CD14-positive monocyte (primary cell): ENCODE results near the gene XBP1. TPM values are rescaled to one million over a fixed set of nuclear protein-coding genes. Genes with fewer than 3 reads are reported as not detected.

Experiments used
- DNase-seq, 3 donors: peaks; one replicate each; pipeline ENCODE4 v3.0.0-alpha.2; 2011 to 2022
- H2AFZ ChIP-seq: 2 replicates; pipeline ENCODE4 v1.6.0; 2012; ENCODE audit warnings: mild to moderate bottlenecking, low read depth, low read length, inconsistent platforms; ENCODE audit not compliant: insufficient read depth, poor library complexity, severe bottlenecking
- H3K27ac ChIP-seq, 2 donors: 1 replicate in 1 of 2; 2 replicates in 1 of 2; pipeline ENCODE4 v1.5.1; 2012 to 2013; ENCODE audit warnings: low read length in 2 of 2, control low read depth in 1 of 2, inconsistent platforms in 1 of 2, low read depth in 1 of 2, mild to moderate bottlenecking in 1 of 2
- H3K27me3 ChIP-seq, 2 donors: one replicate each; pipeline versions ENCODE4 v1.6.0 to v1.6.1; 2011 to 2013; ENCODE audit warnings: low read length in 2 of 2; ENCODE audit not compliant: control insufficient read depth in 2 of 2, insufficient read depth in 2 of 2
- H3K36me3 ChIP-seq, 2 donors: replicated peaks in 1 of 2; 1 replicate in 1 of 2; 2 replicates in 1 of 2; pipeline versions ENCODE4 v1.5.1 to v1.6.1; 2012 to 2013; ENCODE audit warnings: low read length in 2 of 2, control low read depth in 1 of 2, inconsistent platforms in 1 of 2, mild to moderate bottlenecking in 1 of 2; ENCODE audit not compliant: insufficient read depth in 2 of 2, control insufficient read depth in 1 of 2
- H3K4me1 ChIP-seq, 2 donors: 1 replicate in 1 of 2; 2 replicates in 1 of 2; pipeline versions ENCODE4 v1.5.1 to v1.6.1; 2012 to 2013; ENCODE audit warnings: low read length in 2 of 2, control low read depth in 1 of 2, inconsistent platforms in 1 of 2, mild to moderate bottlenecking in 1 of 2, moderate library complexity in 1 of 2; ENCODE audit not compliant: insufficient read depth in 2 of 2, control insufficient read depth in 1 of 2
- H3K4me2 ChIP-seq: replicated peaks from 2 replicates; pipeline ENCODE3; 2012; ENCODE audit warnings: low read length, moderate library complexity, mild to moderate bottlenecking; ENCODE audit not compliant: poor library complexity, severe bottlenecking; ENCODE audit errors: extremely low read depth
- H3K4me3 ChIP-seq, 3 experiments: fragments of 200-600 bp in 1 of 3; sonication (generic) in 1 of 3; replicated peaks in 1 of 3; 1 replicate in 2 of 3; 2 replicates in 1 of 3; pipeline ENCODE4 v1.5.1; 2011 to 2013; ENCODE audit warnings: low read length in 3 of 3, mild to moderate bottlenecking in 3 of 3, control low read depth in 2 of 3, low read depth in 2 of 3, inconsistent platforms in 1 of 3, moderate library complexity in 1 of 3
- H3K79me2 ChIP-seq: 2 replicates; pipeline ENCODE4 v1.6.0; 2012; ENCODE audit warnings: mild to moderate bottlenecking, control low read depth, inconsistent platforms, low read length, moderate library complexity; ENCODE audit not compliant: insufficient read depth
- H3K9ac ChIP-seq: 2 replicates; pipeline ENCODE4 v1.6.0; 2017; ENCODE audit warnings: low read length, mild to moderate bottlenecking; ENCODE audit not compliant: insufficient read depth, poor library complexity, severe bottlenecking
- H3K9me3 ChIP-seq, 2 donors: replicated peaks in 1 of 2; 1 replicate in 1 of 2; 2 replicates in 1 of 2; pipeline versions ENCODE4 v1.5.1 to v1.6.1; 2012 to 2013; ENCODE audit warnings: low read length in 2 of 2, control low read depth in 1 of 2; ENCODE audit not compliant: control insufficient read depth in 1 of 2, insufficient read depth in 1 of 2
- H4K20me1 ChIP-seq: 2 replicates; pipeline ENCODE4 v1.6.0; 2012; ENCODE audit warnings: mild to moderate bottlenecking, low read length, control low read depth, moderate library complexity; ENCODE audit not compliant: insufficient read depth
- H3K27ac Mint-ChIP-seq, 7 donors: one replicate each; pipeline ENCODE4 v1.8.0; 2020; ENCODE audit warnings: mild to moderate bottlenecking in 7 of 7, mixed read lengths in 7 of 7, moderate library complexity in 6 of 7, inconsistent platforms in 2 of 7
- H3K27me3 Mint-ChIP-seq, 3 donors: one replicate each; pipeline ENCODE4 v1.8.0; 2021 to 2022; ENCODE audit warnings: low read depth in 3 of 3, mild to moderate bottlenecking in 3 of 3, mixed read lengths in 3 of 3, moderate library complexity in 3 of 3, inconsistent platforms in 1 of 3
- H3K36me3 Mint-ChIP-seq, 2 donors: one replicate each; pipeline ENCODE4 v1.8.0; 2020; ENCODE audit warnings: mixed read lengths in 2 of 2, inconsistent platforms in 1 of 2, mild to moderate bottlenecking in 1 of 2
- H3K4me1 Mint-ChIP-seq: one replicate; pipeline ENCODE4 v1.8.0; 2020; ENCODE audit warnings: mild to moderate bottlenecking, mixed read lengths
- H3K4me3 Mint-ChIP-seq, 2 donors: one replicate each; pipeline ENCODE4 v1.8.0; 2020; ENCODE audit warnings: mild to moderate bottlenecking in 2 of 2, mixed read lengths in 2 of 2, moderate library complexity in 1 of 2
- H3K9me3 Mint-ChIP-seq, 7 donors: one replicate each; pipeline ENCODE4 v1.8.0; 2020 to 2022; ENCODE audit warnings: mixed read lengths in 7 of 7, mild to moderate bottlenecking in 6 of 7, moderate library complexity in 6 of 7, inconsistent platforms in 2 of 7
- CTCF ChIP-seq: fragments of 200-600 bp; IDR thresholded peaks from one replicate; pipeline ENCODE4 v1.8.0; 2022; ENCODE audit warnings: antibody characterized with exemption, mild to moderate bottlenecking
- WGBS: methylation state at CpG from one replicate; pipeline ENCODE4 v1.1.5; 2013; ENCODE audit warnings: missing lambda C conversion rate; ENCODE audit not compliant: insufficient coverage; 5-methylcytosine and 5-hydroxymethylcytosine counted together
- intact Hi-C, 2 donors: fragments of 100-400 bp; cut with micrococcal nuclease; formaldehyde crosslinking; loops; one replicate each; pipeline versions ENCODE4 v1.15.0 to v1.15.1; 2023
- polyA plus RNA-seq, 3 donors: library from polyadenylated mRNA; depleted of rRNA in 1 of 3; unstranded in 2 of 3; stranded (reverse) in 1 of 3; fragments of 300-500 nt in 2 of 3; fragments of >200 nt in 1 of 3; fragmentation: Illumina TruSeq in 2 of 3; gene quantifications; 1 replicate in 2 of 3; 2 replicates in 1 of 3; pipeline ENCODE4 v1.2.3, GENCODE V29; 2012 to 2021

The XBP1 gene
- polyA plus RNA-seq, 3 donors = 175 to 215 (median 201) TPM

DNA sequence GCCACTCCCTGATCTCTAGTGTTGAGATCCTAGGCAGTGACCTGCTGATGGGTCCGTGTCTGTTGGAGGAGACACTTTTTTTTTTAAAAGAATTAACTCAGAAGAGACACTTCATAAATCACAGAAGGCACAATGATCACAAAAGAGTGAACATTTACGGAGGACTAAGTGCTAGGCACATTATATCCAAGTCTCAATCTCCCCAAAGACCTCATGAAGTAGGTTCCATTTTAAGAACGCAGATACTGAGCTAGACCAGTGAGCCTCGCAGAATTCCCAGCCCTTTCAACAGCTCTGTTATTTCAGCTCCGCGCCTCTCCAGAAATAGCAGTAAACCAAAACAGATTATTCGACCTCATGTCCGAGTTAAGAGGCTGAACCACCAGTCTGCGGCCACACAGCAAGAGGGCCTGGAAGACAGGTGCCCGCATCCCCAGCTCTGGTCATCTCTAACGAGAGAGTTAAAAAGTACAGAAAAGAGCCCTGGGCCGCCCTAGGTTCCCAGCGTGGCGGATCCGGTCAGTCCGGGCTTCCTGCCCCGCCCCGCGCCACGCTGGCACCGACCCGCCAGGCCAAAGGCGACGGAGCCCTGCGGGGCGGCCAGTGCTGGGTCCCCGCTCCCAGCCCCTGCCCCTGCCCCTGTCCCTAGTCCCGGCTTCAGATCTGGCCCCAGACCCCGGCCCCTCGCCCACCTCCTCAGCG, 612 bp downstream of the XBP1 start:
- peak overlapping the region; percentile 98 to 99 for H3K27ac ChIP-seq
- 0% methylated on average over 29 of the region's 31 CpGs for WGBS
- peaks cover 100% of the 10 kb centered on the region for H3K79me2 ChIP-seq
- H3K4me3 ChIP-seq = peak overlapping the region; percentile 91 to 98 (median 94)
- Mint-ChIP-seq H3K36me3 (peaks cover 36 to 48% of the 10 kb centered on the region in 2 donors), H3K27me3 (peaks cover 0 to 7% (median 1%) of the 10 kb centered on the region in 3 donors), H3K9me3 (no peaks in the 10 kb centered on the region), H3K4me1 (peaks cover 57% of the 10 kb centered on the region), H3K27ac (peak overlapping the region; percentile 98 to 100 (median 99)), H3K4me3 (peak overlapping the region; percentile 91 to 94)
- no peaks in the 10 kb centered on the region for H3K9me3 ChIP-seq
- H4K20me1 ChIP-seq = peaks cover 41% of the 10 kb centered on the region
- peaks cover 32 to 35% of the 10 kb centered on the region in 2 donors for H3K36me3 ChIP-seq
- peak; percentile 29 to 55 (median 48) for DNase-seq
- peaks cover 39 to 50% of the 10 kb centered on the region in 2 donors for H3K4me1 ChIP-seq
- intact Hi-C loops = loop anchor here (2.0 to 10.0 kb wide), 2 partner anchors 27 to 85 kb away; partner anchors contain the start of genes CCDC117 (in 1 of the 2) and ZNRF3 (in 1 of the 2)
- no peaks in the 10 kb centered on the region for H3K27me3 ChIP-seq
- peak overlapping the region; percentile 88 for H3K4me2 ChIP-seq
- no peak for TF ChIP-seq CTCF
- peak overlapping the region; percentile 100 for H3K9ac ChIP-seq
- no peak overlapping the region for H2AFZ ChIP-seq

DNA sequence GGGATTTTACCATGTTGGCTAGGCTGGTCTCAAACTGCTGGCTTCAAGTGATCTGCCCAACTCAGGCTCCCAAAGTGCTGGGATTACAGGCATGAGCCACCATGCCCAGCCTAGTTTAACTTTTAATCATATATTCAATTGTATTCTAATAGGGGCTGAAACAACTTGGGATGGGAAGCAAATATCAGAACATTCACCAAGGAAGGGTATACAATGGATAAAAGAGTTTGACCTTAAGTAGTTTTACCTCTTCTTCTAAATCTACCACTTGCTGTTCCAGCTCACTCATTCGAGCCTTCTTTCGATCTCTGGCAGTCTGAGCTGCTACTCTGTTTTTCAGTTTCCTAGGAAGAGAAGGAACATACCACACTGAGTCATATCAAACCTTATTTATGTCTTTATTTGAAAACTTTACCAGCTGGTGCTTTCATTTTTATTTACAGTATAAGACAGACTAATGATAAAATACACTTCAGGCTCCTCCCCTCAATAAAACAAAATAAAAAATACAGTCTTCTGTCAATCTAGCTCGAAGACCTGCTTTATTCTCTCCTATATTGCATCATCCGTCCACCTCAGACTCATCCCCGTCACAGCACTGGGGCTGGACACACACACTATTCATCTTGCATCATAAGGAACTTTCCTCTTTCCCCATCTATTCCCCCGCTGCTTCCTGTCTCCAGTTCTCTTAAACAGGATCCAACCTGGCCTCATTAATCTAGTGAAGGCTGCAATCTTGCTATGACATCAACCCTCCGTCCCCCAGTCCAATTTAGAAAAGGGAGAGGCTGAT, 1.4 kb downstream of the XBP1 start:
- Histone ChIP-seq H3K4me3 (peak overlapping the region; percentile 91 to 98 (median 94)), H3K9ac (peak overlapping the region; percentile 100), H3K4me2 (peak overlapping the region; percentile 88), H3K27ac (peak overlapping the region; percentile 98 to 99), H3K9me3 (no peaks in the 10 kb centered on the region), H4K20me1 (peaks cover 48% of the 10 kb centered on the region), H2AFZ (no peak overlapping the region), H3K4me1 (peaks cover 39 to 50% of the 10 kb centered on the region in 2 donors), H3K27me3 (no peaks in the 10 kb centered on the region), H3K79me2 (peaks cover 99% of the 10 kb centered on the region), H3K36me3 (peaks cover 39 to 43% of the 10 kb centered on the region in 2 donors)
- Mint-ChIP-seq H3K27me3 (peaks cover 0 to 7% (median 1%) of the 10 kb centered on the region in 3 donors), H3K27ac (peak overlapping the region; percentile 98 to 100 (median 99)), H3K4me1 (peaks cover 57% of the 10 kb centered on the region), H3K4me3 (peak overlapping the region; percentile 91 to 94), H3K36me3 (peaks cover 42 to 50% of the 10 kb centered on the region in 2 donors), H3K9me3 (no peaks in the 10 kb centered on the region)
- TF ChIP-seq CTCF = no peak
- intact Hi-C loops = loop anchor here in 1 of 2 donors (10.0 kb wide), 1 partner anchor 86 kb away; the partner anchor contains the start of gene ZNRF3
- WGBS = 2% methylated on average over 3 of the region's 7 CpGs
- DNase-seq = peak; percentile 92 to 99 (median 96)
